CD14-positive monocyte (primary cell): ENCODE measurements around the gene SH3GL3. TPM values are rescaled to one million over a fixed set of nuclear protein-coding genes. Genes with fewer than 3 reads are reported as not detected.
A peak's percentile ranks its signal among the peaks of the same experiment; 100 is the strongest.

ENCODE experiments used
- DNase-seq, 3 donors: peaks; one replicate each; pipeline ENCODE4 v3.0.0-alpha.2; 2011 to 2022
- H2AFZ ChIP-seq: 2 replicates; pipeline ENCODE4 v1.6.0; 2012; ENCODE audit warnings: mild to moderate bottlenecking, low read depth, low read length, inconsistent platforms; ENCODE audit not compliant: insufficient read depth, poor library complexity, severe bottlenecking
- H3K27ac ChIP-seq, 2 donors: 1 replicate in 1 of 2; 2 replicates in 1 of 2; pipeline ENCODE4 v1.5.1; 2012 to 2013; ENCODE audit warnings: low read length in 2 of 2, control low read depth in 1 of 2, inconsistent platforms in 1 of 2, low read depth in 1 of 2, mild to moderate bottlenecking in 1 of 2
- H3K27me3 ChIP-seq, 2 donors: one replicate each; pipeline versions ENCODE4 v1.6.0 to v1.6.1; 2011 to 2013; ENCODE audit warnings: low read length in 2 of 2; ENCODE audit not compliant: control insufficient read depth in 2 of 2, insufficient read depth in 2 of 2
- H3K36me3 ChIP-seq, 2 donors: replicated peaks in 1 of 2; 1 replicate in 1 of 2; 2 replicates in 1 of 2; pipeline versions ENCODE4 v1.5.1 to v1.6.1; 2012 to 2013; ENCODE audit warnings: low read length in 2 of 2, control low read depth in 1 of 2, inconsistent platforms in 1 of 2, mild to moderate bottlenecking in 1 of 2; ENCODE audit not compliant: insufficient read depth in 2 of 2, control insufficient read depth in 1 of 2
- H3K4me1 ChIP-seq, 2 donors: 1 replicate in 1 of 2; 2 replicates in 1 of 2; pipeline versions ENCODE4 v1.5.1 to v1.6.1; 2012 to 2013; ENCODE audit warnings: low read length in 2 of 2, control low read depth in 1 of 2, inconsistent platforms in 1 of 2, mild to moderate bottlenecking in 1 of 2, moderate library complexity in 1 of 2; ENCODE audit not compliant: insufficient read depth in 2 of 2, control insufficient read depth in 1 of 2
- H3K4me2 ChIP-seq: replicated peaks from 2 replicates; pipeline ENCODE3; 2012; ENCODE audit warnings: low read length, moderate library complexity, mild to moderate bottlenecking; ENCODE audit not compliant: poor library complexity, severe bottlenecking; ENCODE audit errors: extremely low read depth
- H3K4me3 ChIP-seq, 3 experiments: fragments of 200-600 bp in 1 of 3; sonication (generic) in 1 of 3; replicated peaks in 1 of 3; 1 replicate in 2 of 3; 2 replicates in 1 of 3; pipeline ENCODE4 v1.5.1; 2011 to 2013; ENCODE audit warnings: low read length in 3 of 3, mild to moderate bottlenecking in 3 of 3, control low read depth in 2 of 3, low read depth in 2 of 3, inconsistent platforms in 1 of 3, moderate library complexity in 1 of 3
- H3K79me2 ChIP-seq: 2 replicates; pipeline ENCODE4 v1.6.0; 2012; ENCODE audit warnings: mild to moderate bottlenecking, control low read depth, inconsistent platforms, low read length, moderate library complexity; ENCODE audit not compliant: insufficient read depth
- H3K9ac ChIP-seq: 2 replicates; pipeline ENCODE4 v1.6.0; 2017; ENCODE audit warnings: low read length, mild to moderate bottlenecking; ENCODE audit not compliant: insufficient read depth, poor library complexity, severe bottlenecking
- H3K9me3 ChIP-seq, 2 donors: replicated peaks in 1 of 2; 1 replicate in 1 of 2; 2 replicates in 1 of 2; pipeline versions ENCODE4 v1.5.1 to v1.6.1; 2012 to 2013; ENCODE audit warnings: low read length in 2 of 2, control low read depth in 1 of 2; ENCODE audit not compliant: control insufficient read depth in 1 of 2, insufficient read depth in 1 of 2
- H4K20me1 ChIP-seq: 2 replicates; pipeline ENCODE4 v1.6.0; 2012; ENCODE audit warnings: mild to moderate bottlenecking, low read length, control low read depth, moderate library complexity; ENCODE audit not compliant: insufficient read depth
- H3K27ac Mint-ChIP-seq, 7 donors: one replicate each; pipeline ENCODE4 v1.8.0; 2020; ENCODE audit warnings: mild to moderate bottlenecking in 7 of 7, mixed read lengths in 7 of 7, moderate library complexity in 6 of 7, inconsistent platforms in 2 of 7
- H3K27me3 Mint-ChIP-seq, 3 donors: one replicate each; pipeline ENCODE4 v1.8.0; 2021 to 2022; ENCODE audit warnings: low read depth in 3 of 3, mild to moderate bottlenecking in 3 of 3, mixed read lengths in 3 of 3, moderate library complexity in 3 of 3, inconsistent platforms in 1 of 3
- H3K36me3 Mint-ChIP-seq, 2 donors: one replicate each; pipeline ENCODE4 v1.8.0; 2020; ENCODE audit warnings: mixed read lengths in 2 of 2, inconsistent platforms in 1 of 2, mild to moderate bottlenecking in 1 of 2
- H3K4me1 Mint-ChIP-seq: one replicate; pipeline ENCODE4 v1.8.0; 2020; ENCODE audit warnings: mild to moderate bottlenecking, mixed read lengths
- H3K4me3 Mint-ChIP-seq, 2 donors: one replicate each; pipeline ENCODE4 v1.8.0; 2020; ENCODE audit warnings: mild to moderate bottlenecking in 2 of 2, mixed read lengths in 2 of 2, moderate library complexity in 1 of 2
- H3K9me3 Mint-ChIP-seq, 7 donors: one replicate each; pipeline ENCODE4 v1.8.0; 2020 to 2022; ENCODE audit warnings: mixed read lengths in 7 of 7, mild to moderate bottlenecking in 6 of 7, moderate library complexity in 6 of 7, inconsistent platforms in 2 of 7
- WGBS: methylation state at CpG from one replicate; pipeline ENCODE4 v1.1.5; 2013; ENCODE audit warnings: missing lambda C conversion rate; ENCODE audit not compliant: insufficient coverage; 5-methylcytosine and 5-hydroxymethylcytosine counted together
- intact Hi-C, 2 donors: fragments of 100-400 bp; cut with micrococcal nuclease; formaldehyde crosslinking; loops; one replicate each; pipeline versions ENCODE4 v1.15.0 to v1.15.1; 2023
- polyA plus RNA-seq, 3 donors: library from polyadenylated mRNA; depleted of rRNA in 1 of 3; unstranded in 2 of 3; stranded (reverse) in 1 of 3; fragments of 300-500 nt in 2 of 3; fragments of >200 nt in 1 of 3; fragmentation: Illumina TruSeq in 2 of 3; gene quantifications; 1 replicate in 2 of 3; 2 replicates in 1 of 3; pipeline ENCODE4 v1.2.3, GENCODE V29; 2012 to 2021
- TF ChIP-seq, protein P1 (sequence below): fragments of 200-600 bp; IDR thresholded peaks from one replicate; pipeline ENCODE4 v1.8.0; 2022; ENCODE audit warnings: antibody characterized with exemption, mild to moderate bottlenecking

Gene SH3GL3
- polyA plus RNA-seq, 3 donors, result not detected

DNA sequence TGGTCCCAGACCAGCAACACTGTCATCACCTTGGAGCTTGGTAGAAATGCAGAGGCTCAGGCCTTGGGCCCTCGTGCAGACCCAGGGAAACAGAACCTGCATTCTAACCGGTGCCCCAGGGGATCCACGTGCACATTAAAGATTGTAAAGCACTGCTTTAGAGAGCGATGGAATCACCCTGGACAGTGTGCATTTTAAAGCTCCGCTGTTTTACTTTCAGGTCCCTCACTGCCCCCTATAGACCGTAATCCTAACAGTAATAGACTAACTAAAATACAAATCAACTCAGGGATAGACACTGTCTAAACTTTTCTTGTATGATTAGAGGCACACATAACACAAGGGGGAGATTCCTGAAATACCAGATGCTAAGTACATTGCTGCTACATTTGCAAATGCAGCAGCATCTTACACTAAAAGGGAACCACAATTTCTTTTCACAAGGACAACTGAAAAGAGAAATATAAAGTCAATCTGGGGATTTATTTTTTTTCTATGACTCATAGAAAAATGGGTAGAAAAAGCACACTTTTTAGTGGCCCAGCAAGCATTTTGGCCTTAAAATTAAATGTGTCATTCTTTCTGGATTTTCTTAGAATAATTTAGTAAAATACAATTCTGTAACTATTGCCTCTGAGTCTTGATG, 10.5 kb upstream of the SH3GL3 start:
- peaks cover 3% of the 10 kb centered on the region for H3K4me1 Mint-ChIP-seq
- H3K36me3 ChIP-seq, result no peaks in the 10 kb centered on the region
- 24% methylated on average over 5 of the region's 6 CpGs for WGBS
- H2AFZ ChIP-seq, result no peak overlapping the region
- no peaks in the 10 kb centered on the region for H3K79me2 ChIP-seq
- H3K4me2 ChIP-seq, result no peak overlapping the region
- no peak overlapping the region for H3K4me3 Mint-ChIP-seq
- no peaks in the 10 kb centered on the region for H3K36me3 Mint-ChIP-seq
- no peak overlapping the region for H3K27ac ChIP-seq
- no peaks in the 10 kb centered on the region for H3K9me3 ChIP-seq
- peaks cover 3 to 20% (median 16%) of the 10 kb centered on the region in 3 donors for H3K27me3 Mint-ChIP-seq
- intact Hi-C loops, result no loop called here
- H4K20me1 ChIP-seq, result no peaks in the 10 kb centered on the region
- H3K9ac ChIP-seq, result no peak overlapping the region
- no peaks in the 10 kb centered on the region for H3K9me3 Mint-ChIP-seq
- peaks cover 2 to 6% of the 10 kb centered on the region in 2 donors for H3K27me3 ChIP-seq
- TF ChIP-seq, protein P1, sequence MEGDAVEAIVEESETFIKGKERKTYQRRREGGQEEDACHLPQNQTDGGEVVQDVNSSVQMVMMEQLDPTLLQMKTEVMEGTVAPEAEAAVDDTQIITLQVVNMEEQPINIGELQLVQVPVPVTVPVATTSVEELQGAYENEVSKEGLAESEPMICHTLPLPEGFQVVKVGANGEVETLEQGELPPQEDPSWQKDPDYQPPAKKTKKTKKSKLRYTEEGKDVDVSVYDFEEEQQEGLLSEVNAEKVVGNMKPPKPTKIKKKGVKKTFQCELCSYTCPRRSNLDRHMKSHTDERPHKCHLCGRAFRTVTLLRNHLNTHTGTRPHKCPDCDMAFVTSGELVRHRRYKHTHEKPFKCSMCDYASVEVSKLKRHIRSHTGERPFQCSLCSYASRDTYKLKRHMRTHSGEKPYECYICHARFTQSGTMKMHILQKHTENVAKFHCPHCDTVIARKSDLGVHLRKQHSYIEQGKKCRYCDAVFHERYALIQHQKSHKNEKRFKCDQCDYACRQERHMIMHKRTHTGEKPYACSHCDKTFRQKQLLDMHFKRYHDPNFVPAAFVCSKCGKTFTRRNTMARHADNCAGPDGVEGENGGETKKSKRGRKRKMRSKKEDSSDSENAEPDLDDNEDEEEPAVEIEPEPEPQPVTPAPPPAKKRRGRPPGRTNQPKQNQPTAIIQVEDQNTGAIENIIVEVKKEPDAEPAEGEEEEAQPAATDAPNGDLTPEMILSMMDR, result peak; percentile 18
- no peaks in the 10 kb centered on the region for H3K4me1 ChIP-seq
- no peak overlapping the region for H3K27ac Mint-ChIP-seq
- no peak overlapping the region for H3K4me3 ChIP-seq
- DNase-seq, result no peak

DNA sequence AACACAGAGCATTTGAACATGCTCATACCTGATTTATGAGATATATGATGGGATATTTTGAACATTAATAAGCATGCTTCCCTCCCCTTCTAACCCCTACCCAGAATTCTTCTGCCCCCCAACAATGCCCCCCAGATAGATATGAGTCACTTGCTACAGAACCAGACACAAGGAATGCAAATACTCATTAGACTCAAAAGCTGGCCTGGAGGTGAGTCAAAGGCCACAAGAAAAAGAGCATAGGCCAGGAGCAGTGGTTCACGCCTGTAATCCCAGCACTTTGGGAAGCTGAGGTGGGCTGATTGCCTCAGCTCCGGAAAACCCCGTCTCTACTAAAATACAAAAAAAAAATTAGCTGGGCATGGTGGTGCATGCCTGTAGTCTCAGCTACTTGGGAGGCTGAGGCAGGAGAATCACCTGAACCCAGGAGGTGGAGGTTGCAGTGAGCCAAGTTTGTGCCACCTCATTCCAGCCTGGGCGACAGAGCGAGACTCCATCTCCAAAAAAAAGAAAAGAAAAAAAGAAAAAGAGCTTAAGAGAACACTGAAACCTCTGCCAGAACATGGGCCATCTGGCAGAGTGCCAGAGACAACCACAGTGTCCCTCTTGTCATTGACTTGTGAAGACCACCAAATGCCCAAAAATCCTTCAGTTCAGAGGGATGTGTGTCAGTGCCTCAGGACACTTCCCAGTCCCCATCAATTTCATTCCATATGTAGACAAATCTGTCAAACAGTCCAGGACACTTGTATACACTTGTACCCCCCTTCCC, 3.9 kb upstream of the SH3GL3 start:
- Mint-ChIP-seq H3K27me3 (peaks cover 27 to 42% (median 37%) of the 10 kb centered on the region in 3 donors), H3K27ac (no peak overlapping the region), H3K9me3 (peaks cover 0 to 6% (median 2%) of the 10 kb centered on the region in 7 donors), H3K4me3 (peak overlapping the region in 1 of 2 donors; percentile 17), H3K4me1 (peaks cover 10% of the 10 kb centered on the region), H3K36me3 (no peaks in the 10 kb centered on the region)
- Histone ChIP-seq H4K20me1 (no peaks in the 10 kb centered on the region), H3K27ac (no peak overlapping the region), H2AFZ (no peak overlapping the region), H3K4me3 (no peak overlapping the region), H3K9me3 (peaks cover 2 to 4% of the 10 kb centered on the region in 2 donors), H3K9ac (no peak overlapping the region), H3K36me3 (no peaks in the 10 kb centered on the region), H3K4me2 (no peak overlapping the region), H3K4me1 (peaks cover 13 to 16% of the 10 kb centered on the region in 2 donors), H3K27me3 (peaks cover 18 to 32% of the 10 kb centered on the region in 2 donors), H3K79me2 (no peaks in the 10 kb centered on the region)
- intact Hi-C loops, result no loop called here
- TF ChIP-seq, protein P1, result no peak
- no peak for DNase-seq
- 100% methylated on average over 1 of the region's 5 CpGs for WGBS
